Measurements from ENCODE around the gene TTC9.

DNA sequence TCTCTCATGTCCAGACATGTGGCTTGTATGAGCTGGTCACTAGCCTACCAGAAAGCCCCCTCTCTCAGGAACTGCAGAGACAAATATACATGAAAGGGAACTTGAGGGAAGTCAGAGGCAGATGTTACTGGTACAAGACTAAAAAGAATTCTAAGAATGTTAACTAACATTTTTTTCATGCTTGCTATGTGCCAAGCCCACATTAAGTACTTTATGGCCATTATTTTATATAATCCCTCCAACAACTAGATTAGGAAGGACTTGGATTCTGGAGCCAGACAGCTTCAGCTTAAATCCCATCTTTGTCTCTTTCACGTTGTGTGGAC, 24.6 kb downstream of the TTC9 start:
- TF ChIP-seq EP300 (IDR thresholded peaks at IDR 0.05) (no peak), POLR2A (IDR thresholded peaks at IDR 0.05) (no peak), POLR2AphosphoS5 (IDR thresholded peaks at IDR 0.05) (no peak)

Data from upper lobe of left lung (tissue), 4 donors.